CD1c-positive myeloid dendritic cell (primary cell): ENCODE results near the gene ENO3.

Experiments
- DNase-seq: peaks from one replicate; pipeline ENCODE4 v3.0.0-alpha.2; 2016; ENCODE audit errors: extremely low spot score

ENO3 gene

DNA sequence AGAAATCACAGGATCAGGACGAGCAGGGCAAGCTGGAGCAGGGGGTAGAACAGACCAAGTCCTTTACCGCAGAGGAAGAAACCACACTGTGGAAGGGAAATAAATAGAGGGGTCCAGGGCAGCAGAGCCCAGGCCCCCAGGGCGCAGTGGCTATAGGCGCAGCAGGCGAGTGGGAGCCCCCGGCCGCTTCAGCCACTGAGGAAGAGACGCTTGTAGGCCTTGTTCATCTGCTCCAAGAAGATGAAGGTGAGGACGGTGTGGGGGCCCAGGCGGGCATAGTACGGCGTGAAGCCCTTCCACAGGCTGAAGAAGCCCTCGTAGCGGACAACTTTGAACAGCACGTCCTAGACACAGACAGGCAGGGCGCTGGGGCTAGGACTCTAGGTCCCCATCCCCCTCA is 13.4 kb upstream of the ENO3 start:
- no peak for DNase-seq

DNA sequence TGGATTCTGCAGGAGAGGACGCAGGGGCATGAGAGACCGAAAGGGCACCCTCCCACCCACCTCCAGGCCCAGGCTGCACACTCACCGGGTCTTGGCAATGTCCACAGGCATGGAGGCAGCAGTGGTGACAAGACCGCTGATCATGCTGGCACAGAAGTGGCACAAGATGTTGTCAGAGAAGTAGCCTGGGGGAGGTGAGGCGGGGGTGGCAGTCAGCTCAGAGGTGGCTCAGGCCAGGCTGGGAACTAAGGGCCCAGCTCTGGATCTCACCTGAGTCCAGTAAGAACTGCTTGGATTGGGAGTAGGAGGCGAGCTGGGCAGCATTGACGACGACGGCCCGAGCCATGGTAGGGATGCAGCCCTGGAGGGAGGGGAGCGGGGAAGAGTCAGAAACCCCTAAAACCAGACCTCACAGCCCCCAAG is 12.8 kb upstream of the ENO3 start:
- DNase-seq: no peak

DNA sequence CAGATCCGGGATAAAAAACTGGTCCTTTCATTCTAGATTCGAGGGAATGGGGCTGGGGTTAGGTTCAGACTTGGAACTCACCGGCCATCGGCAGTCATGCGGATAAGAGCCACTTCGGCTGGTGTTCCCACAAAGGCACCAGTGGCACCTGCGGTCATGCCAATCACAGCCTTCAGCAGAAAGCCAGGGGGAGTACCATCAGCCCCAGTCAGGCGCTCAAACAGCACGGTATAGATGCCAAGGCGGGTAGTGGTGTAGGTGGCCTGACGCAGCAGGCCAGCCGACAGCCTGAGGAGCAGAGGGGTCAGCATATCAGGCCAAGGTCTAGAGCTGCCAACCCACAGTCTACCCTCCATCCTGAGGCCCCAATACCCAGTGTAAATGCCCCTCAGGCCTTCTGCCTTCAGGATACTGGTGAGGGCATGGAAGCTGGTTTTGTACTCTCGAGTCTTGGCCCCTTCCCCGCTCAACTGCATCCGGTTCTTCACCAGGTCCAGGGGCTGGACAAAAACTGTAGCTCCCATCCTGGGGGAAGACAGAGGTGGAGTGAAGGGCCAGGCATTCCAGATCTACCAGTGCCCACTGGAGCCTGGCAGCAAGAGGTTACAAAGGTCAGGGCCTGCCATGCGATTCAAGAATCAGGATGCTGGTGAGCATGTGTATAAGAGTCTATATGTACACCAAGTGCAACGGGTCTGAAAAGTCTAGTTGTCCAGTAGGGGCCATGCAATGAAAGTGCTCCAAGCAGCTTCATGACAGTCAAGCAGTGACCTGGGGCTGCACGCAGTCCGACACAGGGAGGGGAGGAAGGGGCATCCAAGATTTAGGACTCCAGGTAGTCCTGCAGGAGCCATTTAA is 12.0 kb upstream of the ENO3 start:
- no peak for DNase-seq

DNA sequence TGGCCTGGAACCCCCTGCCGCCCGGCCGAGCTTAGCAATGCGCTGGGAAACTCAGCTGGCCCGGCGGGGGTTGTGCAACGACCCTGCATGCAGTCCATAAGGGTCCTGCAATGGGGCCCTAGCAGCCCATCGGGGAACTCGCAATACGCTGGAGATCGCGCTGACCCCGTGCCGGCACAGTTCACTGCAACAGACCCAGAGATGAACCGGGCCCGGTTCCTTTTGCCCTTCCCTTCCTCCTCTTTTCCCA is 11.4 kb upstream of the ENO3 start:
- no peak for DNase-seq

DNA sequence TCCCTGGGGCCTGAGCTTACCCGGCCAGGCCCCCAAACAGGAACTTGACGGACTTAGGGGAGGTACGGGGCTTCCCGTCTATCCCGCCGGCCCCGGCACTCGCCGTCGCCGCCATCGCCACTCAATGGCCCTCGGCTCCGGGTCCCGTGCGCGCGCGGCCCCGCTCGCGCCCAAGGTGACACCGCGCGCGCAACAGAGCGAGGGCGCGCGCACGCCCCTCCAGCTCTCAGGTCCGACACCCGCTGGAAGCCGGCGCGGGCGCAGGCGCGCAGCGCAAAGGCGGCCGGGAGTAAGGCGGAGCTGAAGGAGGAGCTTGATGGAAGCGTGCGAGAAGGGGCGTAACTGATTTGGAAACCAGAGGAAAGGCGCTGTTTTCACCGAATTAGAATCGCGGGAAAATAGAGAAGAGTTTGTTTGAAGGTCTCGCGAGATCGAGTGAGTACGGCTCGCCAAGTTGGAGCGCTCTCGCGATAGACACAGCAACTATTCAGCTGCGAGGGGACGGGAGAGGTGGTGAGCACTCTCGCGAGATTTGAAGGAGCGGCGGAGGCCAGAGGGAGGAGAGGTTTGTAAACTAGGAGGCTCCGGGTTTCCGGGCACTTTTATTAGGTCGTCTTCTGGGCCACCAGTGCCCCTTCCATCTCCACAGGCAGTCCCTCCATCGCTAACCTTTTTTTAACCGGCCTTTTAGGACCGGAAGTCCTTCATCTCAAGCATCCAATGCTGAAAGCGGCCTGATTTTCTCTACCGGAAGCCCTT is 10.9 kb upstream of the ENO3 start, which contains the start of the genes RNF167 and SLC25A11:
Gene RNF167, plus strand, starts transcription at position 473 of the 759 bp plus-strand sequence. CDS start 642 bp downstream, outside the sequence.
Gene SLC25A11, minus strand, starts transcription at position 251 of the 759 bp plus-strand sequence. Its CDS starts 136 bp downstream, at position 115.
- peak; percentile 100 for DNase-seq

DNA sequence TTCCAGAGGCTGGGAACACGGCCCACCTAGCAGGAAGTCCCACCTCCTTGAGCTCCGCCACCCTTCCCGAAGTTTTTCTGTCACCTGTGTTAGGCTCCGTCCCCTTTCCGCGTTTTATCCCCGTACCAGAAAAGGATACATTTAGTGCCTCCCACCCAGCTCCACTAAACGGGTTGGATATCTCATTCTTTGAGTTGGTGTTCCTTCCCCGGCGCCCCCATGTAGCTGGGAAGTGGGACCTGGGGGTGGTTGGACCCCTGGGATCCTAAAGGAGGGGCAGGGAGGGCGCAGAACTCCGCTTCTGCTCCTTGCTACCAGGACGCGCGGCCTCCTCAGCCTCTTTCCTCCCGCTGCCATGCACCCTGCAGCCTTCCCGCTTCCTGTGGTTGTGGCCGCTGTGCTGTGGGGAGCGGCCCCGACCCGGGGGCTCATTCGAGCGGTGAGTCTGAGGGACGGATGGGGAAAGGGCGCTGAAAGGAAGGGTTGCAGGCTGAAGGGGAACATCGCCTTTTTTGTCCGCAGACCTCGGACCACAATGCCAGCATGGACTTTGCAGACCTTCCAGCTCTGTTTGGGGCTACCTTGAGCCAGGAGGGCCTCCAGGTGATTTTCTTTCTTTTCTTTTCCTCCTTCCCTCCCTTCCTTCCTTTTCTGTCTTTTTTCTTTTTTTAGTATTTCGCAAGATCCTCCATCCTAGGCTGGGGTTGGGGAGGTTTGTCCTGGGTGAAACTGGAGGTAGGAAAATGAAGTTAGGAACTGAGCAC is 10.2 kb upstream of the ENO3 start:
- no peak for DNase-seq

DNA sequence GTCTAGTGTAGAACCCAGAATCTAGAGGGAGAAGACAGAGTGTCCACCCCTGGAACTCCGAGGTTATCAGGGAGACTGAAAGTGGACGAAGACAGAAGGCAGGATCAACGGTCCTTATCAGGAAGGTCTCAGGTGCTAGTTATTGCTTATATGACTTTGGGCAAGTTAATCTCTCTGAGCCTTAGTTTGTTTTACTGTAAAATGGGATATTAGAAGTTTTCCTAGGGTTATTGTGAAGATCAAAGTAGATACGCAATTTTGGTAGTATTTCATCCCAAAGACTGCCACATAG is 9.7 kb upstream of the ENO3 start:
- DNase-seq: no peak

DNA sequence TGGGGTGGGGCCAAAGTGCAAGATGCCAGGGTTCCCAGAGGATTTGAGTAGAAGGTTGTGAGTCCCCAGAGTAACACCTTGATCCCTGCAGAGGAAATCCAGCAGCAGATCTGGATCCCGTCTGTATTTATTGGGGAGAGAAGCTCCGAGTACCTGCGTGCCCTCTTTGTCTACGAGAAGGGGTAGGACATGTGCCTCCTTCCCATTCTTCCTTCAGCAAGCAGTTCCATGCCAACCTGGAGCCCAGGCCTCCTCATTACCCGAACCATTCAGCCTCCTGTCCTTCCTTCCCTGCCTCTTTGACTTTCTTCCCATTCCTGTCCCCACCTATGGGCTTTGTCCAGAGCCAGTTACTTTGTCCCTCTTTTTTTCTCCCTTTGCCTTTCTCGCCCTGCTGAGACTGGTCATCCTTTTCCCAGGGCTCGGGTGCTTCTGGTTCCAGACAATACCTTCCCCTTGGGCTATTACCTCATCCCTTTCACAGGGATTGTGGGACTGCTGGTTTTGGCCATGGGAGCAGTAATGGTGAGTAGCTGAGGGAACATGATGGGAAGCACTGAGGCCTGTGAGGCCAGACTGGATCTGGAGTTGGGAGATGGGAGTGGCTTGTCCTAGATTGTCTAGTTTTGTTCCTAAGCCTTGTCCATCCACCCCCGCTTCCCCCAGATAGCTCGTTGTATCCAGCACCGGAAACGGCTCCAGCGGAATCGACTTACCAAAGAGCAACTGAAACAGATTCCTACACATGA is 8.0 kb upstream of the ENO3 start:
- no peak for DNase-seq

DNA sequence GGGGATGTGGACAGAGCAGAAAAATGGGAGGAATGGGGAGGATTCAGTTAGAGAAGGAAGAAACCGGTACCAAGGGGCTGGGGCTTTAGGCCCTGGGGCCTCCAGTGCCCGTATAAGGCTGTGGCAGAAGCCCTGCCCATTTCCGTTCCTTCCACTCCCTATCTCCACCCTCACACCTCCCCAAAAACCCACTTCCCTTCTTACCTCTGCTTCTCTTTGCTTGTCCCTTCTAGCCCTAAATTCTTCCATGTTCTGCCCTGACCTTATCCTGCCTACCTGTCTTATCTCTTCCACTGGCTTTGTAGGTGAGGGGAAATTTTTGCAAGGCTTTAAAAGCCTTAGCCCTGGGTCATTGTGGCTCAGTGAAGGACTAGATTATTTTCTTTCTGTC is 6.8 kb upstream of the ENO3 start:
- peak; percentile 49 for DNase-seq

DNA sequence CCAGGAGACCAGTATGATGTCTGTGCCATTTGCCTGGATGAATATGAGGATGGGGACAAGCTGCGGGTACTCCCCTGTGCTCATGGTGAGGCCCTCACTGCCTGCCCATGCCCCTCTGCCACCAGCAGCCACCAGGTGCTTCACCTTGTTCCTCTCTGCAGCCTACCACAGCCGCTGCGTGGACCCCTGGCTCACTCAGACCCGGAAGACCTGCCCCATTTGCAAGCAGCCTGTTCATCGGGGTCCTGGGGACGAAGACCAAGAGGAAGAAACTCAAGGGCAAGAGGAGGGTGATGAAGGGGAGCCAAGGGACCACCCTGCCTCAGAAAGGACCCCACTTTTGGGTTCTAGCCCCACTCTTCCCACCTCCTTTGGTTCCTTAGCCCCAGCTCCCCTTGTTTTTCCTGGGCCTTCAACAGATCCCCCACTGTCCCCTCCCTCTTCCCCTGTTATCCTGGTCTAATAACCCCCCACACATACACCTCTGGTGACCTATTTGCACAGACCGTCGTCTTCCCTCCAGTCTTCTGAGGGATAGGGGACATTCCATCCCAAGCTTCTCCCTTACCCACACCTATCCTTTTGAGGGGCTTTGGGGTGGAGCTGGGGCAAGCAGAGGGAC is 6.3 kb upstream of the ENO3 start:
- DNase-seq: no peak

DNA sequence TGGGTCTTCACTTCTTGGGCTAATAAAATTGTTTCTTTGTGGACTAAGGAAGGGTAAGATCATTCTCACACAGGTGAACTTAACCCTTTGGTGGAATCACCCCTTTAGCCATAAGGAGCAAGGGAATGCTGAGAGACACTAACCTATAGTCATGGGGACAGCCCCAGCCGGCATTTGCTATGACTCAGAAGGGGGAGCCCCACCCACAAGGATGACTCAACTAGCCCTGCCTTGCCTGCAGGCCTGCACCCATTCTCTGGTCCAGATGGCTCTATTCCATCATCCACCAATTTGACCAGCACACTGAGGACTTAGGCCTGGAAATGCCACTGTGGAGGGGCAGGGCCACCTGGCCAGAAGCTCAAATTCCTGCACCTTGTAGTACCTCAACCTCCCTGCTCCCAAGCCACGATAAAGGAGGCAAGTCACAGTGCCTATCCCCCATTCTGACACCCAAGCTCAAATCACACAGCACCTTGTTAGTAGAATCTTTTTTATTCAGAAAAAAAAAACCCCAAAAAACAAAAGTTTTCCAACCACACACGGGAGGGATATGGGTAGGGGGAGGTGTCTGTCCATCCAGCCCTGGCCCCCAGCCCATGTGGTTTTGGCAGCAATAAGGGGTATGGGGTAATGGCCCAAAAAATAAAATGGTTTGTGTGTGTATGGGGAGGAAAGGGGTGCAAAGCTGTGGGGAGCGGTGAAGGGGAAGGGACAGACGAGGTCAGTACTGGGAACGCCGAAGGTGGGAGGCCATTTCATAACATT is 5.6 kb upstream of the ENO3 start:
- peak; percentile 82 for DNase-seq

DNA sequence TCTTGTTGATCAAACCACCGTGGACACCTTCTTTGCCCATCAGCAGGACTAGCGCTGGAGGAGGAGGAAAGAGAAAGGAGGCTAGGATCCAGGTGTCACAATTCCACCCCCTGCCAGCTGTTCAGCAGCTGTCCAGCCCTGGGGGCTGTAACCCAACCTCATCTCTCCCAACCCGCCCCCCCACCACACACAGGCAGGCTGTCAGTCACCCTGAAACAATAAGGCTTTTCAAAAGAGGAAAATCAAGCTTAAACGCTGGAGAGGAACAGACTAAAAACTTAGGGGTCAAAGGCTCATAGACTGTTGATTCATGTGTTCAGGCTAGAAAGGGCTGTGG is 5.0 kb upstream of the ENO3 start:
- DNase-seq: no peak

DNA sequence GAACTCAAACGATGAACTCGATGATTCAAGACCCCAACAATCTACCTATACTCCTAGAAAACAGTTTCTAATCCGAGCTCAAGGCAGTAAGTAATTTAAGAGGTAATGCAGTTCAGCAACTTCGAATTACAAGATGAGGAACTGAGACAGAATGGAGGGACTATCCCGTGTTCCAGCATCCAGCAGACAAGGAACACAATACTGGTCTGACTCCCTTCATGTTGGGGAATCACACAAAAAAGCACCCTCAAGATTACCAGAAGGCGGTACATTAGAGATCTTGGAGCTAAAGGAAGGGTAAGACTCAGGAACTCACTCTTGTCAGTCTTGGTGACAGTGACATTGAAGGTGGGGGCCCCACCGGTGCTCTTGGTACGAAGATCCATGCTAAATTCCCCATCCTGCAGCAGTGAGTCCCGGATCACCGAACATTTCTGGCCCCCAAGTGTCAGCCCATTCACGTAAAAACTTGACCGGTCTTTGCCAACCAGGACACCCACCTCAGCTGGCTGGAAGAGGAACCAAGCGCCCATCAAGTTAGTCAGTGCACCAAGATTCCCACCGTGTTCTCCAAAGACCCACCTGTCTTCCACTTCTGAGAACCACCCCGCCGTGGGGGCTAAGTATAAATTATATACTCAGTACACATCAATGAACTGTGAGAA is 4.5 kb upstream of the ENO3 start:
- DNase-seq: peak; percentile 61

DNA sequence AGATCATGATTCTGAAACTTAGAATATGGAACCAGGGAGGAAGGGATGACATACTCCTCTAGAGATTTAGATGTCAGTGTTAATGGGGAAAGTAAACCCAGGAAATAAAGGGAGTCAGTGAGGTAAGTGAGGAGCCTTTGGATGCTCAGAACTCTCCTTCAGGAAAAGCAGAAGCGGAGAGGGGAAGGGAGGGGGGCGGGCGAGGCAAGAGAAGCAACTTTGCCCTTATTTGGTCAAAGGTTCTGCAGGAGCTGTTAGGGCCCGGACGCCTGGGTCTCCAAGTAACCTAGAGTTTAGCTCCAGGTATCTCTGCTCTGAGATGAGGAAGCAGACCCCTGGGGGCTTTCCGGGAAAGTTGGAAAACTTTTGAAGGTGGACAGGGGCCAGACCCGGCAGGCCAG is 3.9 kb upstream of the ENO3 start:
- peak; percentile 39 for DNase-seq

DNA sequence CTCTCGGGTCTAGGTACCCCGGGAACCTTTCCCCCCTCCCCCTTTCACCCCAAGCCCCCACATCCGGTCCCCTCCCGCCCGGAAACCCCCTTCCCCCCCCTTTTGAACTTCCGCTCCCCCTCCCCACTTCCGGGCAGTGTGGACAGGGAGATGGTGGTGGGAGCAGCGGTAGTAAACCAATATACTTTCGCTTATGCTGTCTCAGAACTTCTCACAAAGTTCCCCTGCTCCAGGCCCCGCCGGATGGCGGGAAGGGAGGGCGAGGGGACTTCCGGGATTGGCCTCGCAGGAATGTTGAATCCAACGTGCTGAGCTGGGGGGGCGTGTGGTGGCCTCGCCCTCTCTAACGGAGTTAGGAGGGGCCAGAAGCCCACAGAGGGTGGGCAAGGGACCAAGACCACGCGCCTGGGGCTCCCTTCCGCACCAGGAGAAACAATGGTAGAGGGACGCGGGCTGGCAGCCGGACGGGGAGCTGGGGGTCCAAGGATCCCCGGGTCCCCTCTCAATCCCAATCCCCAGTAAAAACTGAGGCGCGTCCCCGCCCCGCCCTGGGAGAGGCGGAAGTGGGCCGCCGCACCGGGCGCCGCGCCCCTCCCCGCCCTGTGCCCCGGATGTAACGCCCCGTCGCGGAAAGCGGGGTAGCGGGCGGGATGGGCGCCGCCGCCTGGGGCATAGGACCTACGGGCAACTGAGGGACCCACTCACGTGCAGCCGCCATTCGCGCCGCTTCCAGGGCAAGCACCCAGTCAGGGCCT is 3.3 kb upstream of the ENO3 start:
- peak; percentile 68 for DNase-seq

DNA sequence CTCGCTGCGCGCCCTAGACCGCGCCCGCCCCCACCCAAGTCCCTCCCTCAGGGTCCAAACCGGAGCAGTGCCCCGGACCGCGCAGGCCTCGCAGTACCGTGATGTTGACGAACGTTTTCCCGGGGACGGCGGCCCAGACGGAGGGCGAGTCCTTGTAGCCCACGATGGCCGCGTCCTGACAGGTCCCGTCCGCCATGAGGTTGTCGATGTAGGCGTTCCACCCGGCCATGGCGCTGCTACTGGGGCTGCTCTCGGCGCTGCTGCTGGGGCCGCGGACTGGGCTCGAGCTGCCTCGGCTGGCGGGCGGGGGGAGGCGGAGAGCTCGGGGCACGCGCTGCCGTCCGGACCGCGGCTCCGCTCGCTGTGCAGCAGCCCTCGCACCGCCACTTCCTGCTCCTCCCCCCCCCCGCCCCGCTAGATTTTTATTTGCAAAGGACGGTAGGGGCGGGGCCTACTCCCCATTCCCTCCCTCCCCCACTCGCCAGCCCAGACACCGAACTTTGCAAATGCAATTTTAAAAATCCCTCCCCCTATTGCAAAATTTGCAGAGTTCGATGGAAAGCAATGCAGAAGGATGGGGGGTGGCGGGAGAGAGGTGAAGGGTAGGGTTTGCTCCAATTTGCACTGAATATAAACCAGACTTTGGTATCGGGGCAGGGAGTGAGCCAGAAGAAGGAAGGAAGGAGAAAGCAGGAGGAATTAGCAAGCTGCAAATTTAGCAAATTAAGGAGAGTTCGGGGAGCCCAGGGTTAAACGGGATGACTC is 2.6 kb upstream of the ENO3 start, which contains the start of gene PFN1:
Gene PFN1, minus strand, starts transcription at position 365 of the 765 bp plus-strand sequence. Its CDS starts 136 bp downstream, at position 229.
- peak; percentile 98 for DNase-seq

DNA sequence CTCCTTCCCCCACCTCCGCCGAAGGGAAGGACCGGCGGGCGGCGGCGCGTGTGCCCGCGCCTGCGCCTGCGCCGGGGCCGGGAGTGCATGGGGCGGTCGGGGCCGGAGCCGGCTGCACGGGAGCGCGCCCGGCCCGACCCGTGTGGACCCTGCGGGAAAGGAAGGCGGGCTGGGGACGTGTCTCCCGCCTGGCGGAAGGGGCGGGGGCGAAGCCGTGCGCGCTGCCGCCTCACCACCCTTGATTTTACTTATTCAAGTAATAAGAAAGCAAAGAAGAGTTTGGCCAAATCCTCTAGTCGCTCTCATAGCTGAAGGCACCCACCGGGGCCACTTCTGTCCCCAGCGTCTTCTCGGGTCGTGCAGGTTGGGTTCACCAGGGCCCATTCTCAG is 2.0 kb upstream of the ENO3 start:
- DNase-seq: peak; percentile 94

DNA sequence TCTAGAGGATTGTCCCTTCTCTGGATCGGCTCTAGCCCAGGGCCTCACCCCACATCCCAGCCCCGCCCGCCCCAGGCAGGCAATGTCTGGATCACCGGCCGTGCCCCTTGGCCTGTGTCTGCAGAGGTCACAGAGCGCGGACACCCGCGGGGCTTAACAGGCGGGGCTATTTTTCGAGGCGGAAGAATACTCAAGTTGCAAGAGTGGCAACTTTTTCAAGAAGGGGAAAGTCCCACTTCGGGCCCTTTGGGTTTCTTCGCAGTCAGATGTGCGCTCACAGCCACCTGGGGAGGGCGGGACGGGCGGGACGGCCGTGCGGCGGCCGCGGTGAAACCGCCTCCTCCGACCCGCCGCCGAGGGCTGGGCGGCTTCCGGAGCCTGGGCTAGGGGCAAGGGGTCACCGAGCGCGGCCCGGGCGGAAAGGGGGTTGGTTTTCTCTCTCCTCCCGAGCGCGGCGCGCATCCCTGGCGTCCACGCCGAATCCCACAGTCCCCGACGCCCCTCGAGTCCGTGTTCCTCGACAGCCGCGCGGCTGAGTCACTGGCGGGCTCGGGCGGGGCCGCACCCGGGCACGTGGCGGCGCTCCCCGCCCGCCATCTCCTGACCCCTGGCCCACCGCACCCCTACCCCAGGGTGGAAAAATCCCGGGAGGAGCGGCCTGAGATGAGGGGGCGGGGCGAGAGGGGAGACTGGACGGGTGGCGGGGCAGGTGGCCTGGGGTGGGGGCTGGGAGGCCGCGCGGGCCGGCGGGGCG is 1.4 kb upstream of the ENO3 start:
- DNase-seq: peak; percentile 88
